A673 (cell line): ENCODE measurements around the gene SLIT2.

Experiments
- CTCF ChIP-seq: fragments of 300-800, 200-600 bp; sonication (generic); conservative IDR thresholded peaks from 2 replicates; pipeline ENCODE4 v1.5.1; 2017; ENCODE audit warnings: low read depth, mild to moderate bottlenecking, antibody characterized with exemption, low read length, moderate library complexity, mixed read lengths
- EZH2 ChIP-seq: fragments of 200-600 bp; sonication (generic); IDR thresholded peaks from 2 replicates; pipeline ENCODE4 v1.6.1; 2017; ENCODE audit warnings: borderline replicate concordance, low read depth, mild to moderate bottlenecking, mixed read lengths, antibody characterized with exemption, low read length; ENCODE audit not compliant: poor library complexity, severe bottlenecking

GRCh38 chr4:20256381-20256881 lies 4.7 kb downstream of the SLIT2 start:
- TF ChIP-seq CTCF (no peak), EZH2 (no peak)
